HG03159 (cell line): ENCODE results near the gene NAT16.
A peak's percentile ranks its signal among the peaks of the same experiment; 100 is the strongest.
"Not testable (repeated sequence)": the region's sequence is repeated elsewhere in the genome, so short reads cannot be mapped to it uniquely, and the experiment has no call there.

Experiments used
- ATAC-seq: cut with Tn5 transposase; IDR thresholded peaks from one replicate; pipeline ENCODE4 v1.9.1; 2021; ENCODE audit warnings: mild to moderate bottlenecking, moderate library complexity; ENCODE audit not compliant: unreplicated experiment

NAT16 gene

DNA sequence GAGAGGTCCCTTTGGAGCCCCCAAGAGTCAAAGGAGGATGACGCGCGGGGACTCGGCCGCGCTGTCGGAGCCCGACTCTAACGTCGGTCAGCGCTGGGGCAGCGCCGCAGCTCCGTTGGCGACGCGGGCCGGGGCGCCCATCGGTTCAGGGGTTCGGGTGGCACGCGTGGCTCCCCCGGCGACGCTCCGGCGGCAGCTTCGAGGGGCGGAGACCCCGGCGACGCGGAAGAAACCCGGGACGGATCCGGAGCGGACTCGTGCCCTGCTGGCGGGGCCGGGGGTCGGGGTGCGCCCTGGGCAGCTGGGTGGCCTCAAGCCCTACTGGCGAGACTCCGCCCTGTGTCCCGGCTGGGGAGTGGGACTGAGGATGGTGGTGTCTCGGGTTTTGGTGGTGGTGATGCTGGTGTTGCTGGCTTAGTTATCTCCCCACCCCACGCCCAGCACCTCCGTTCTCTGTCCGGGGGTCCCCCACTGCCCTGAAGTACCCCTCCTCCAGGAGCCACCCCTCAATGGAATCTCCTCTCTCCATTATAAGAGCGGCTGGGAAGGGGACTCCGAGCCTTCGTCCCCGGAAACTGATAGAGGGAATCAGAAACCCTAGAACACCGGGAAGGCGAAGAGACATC lies at the start of gene NAT16:
Gene NAT16 (minus strand): TSS at position 164 of the 626 bp plus-strand sequence. CDS start 5,486 bp downstream, outside the sequence.
- ATAC-seq, result no peak

GRCh38 chr7:101226721-101227120 lies 46.6 kb upstream of the NAT16 start:
- ATAC-seq, result no peak

DNA sequence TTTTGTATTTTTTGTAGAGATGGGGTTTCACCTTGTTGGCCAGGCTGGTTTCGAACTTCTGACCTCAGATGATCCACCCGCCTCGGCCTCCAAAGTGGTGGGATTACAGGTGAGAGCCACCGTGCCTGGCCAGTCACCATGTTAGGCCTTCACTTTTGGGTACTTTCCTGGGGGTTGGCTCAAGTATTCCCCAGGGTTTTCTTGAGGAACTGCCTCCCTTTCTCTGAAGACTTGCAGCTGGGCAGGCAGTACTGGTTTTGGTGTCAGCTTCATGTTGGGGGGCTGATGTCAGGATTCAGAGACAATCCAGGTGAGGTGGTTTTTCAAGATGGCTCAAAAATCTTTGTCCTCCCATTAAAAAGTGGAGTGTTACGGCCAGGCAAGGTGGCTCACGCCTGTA lies 45.6 kb upstream of the NAT16 start:
- no peak for ATAC-seq

GRCh38 chr7:101223528-101223927 lies 43.4 kb upstream of the NAT16 start:
- no peak for ATAC-seq

- ATAC-seq, result no peak
Observed at GRCh38 chr7:101222275-101222830, 42.3 kb upstream of the NAT16 start.

DNA sequence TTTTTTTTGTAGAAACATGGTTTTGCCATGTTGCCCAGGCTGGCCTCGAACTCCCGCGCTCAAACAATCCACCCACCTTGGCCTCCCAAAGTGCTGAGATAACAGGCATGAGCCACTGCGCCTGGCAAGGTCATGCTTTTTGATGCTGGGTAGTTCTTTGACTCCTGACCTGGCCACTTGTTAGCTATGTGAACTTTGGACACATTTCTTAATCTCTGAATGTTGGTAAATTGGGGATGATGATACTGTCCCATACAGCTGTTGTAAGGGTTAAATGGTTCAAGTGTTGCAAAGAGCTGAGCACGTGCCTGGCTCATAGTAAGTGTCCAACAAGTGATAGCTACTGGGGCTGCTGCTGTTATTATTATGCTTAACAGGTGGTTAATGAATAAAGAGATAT lies 40.2 kb upstream of the NAT16 start:
- no peak for ATAC-seq

DNA sequence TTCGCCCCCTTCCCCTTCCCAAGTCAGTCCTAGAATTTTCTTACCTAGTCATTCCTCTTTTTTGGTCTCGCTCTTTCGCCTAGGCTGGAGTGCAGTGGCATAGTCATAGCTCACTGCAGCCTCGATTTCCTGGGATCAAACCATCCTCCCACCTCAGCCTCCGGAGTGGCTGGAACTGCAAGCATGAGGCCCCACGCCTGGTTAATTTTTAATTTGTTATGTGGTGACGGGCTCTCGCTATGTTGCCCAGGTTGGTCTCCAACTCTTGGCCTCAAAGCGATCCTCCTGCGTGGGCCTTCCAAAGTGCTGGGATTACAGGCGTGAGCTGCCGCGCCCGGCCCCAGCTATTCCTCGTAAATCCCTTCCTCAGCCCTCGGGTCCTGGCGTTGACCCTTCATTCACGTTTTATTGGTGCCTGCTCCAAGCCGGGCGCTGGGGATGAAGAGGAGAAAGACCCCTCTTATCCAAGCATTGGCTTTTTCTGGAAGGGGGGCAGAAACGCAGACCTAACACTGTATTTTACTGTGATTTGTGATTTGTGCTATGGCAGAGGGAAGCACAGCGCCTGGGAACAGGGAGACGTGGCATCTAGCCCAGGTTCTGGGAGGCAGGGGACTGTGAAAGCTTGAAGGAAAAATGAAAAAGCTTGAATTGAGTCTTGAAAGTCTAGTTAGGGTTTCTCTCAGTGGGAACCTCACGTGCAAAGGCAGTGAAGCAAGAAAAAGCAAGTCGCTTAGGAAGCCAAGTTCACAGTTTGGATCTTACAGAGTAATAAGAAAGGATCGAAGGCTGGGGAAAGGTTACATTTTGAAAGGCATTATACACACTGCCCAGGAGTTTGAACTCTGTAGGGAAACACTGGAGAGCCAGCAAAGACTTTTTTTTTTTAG lies 38.4 kb upstream of the NAT16 start:
- peak; percentile 8 for ATAC-seq

DNA sequence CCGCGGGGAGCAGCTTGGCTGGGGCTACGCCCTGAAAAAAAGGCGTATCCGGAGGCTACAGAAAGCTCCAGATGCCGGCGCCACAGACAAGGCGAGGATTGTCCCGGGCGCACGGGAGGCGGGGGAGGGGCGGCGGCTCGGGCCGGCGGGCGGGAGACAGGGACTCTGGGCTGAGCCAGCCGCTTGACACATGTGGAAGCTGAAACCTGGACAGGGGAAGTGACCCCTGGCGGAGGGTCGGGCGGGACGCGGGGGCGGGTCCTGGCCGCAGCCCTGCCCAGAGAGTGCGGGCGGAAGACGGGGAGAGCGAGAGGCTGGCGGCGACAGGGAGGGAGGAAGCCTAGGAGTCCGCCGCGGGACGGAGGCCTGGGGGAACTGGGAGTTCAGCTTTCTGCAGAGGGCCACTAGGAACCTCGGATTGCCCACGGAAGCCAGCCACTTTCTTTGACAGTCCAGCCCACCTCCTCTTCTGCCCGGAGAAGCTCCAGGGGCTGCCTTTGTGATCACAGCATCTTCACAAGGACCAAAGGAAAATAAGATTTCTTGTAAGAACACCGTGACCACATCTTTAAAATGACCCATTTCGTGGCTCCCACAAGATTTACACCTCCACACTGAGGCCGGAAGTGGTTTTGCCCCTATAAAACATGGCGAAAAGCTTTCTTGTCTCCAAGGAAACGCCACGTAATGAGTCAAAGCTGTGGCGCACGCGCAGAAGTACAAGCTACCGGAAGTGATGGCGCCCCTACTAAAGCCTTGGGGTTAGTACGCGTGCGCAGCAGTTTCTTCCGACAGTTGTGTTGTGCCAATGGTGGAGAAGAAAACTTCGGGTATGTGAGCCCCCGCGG lies 37.5 kb upstream of the NAT16 start, which contains the start of the genes PLOD3 and ZNHIT1:
Gene PLOD3 (minus strand): TSS at position 194 of the 848 bp plus-strand sequence. CDS start 307 bp downstream, outside the sequence.
Gene ZNHIT1 (plus strand): TSS at position 778 of the 848 bp plus-strand sequence. CDS start 31 bp downstream, at position 809.
- peak; percentile 56 for ATAC-seq

DNA sequence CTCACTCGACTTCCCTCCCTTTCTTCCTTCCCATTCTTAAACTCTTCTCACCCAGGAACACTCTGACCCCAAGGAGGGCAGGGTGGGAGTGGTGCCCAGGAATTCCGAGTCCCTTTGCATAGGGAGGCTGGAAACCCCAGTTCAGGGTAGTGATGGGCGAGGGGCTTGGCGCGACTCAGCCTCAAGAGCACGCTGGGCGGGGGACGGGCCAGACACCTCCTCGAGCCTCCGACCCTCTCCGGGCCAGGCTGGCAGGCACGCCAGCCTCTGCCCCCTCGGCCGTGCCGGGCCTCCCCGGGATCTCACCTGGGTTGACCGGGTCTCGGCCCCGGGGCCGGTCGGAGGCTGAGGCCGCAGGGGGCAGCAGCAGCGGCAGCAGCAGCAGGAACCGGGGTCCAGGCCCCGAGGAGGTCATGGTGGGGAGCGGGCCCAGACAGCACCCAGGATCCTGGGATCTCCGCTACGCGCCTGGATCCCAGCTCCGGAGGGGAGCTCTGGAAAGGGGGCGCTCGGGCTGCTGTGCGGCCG lies 36.8 kb upstream of the NAT16 start:
- peak; percentile 17 for ATAC-seq

DNA sequence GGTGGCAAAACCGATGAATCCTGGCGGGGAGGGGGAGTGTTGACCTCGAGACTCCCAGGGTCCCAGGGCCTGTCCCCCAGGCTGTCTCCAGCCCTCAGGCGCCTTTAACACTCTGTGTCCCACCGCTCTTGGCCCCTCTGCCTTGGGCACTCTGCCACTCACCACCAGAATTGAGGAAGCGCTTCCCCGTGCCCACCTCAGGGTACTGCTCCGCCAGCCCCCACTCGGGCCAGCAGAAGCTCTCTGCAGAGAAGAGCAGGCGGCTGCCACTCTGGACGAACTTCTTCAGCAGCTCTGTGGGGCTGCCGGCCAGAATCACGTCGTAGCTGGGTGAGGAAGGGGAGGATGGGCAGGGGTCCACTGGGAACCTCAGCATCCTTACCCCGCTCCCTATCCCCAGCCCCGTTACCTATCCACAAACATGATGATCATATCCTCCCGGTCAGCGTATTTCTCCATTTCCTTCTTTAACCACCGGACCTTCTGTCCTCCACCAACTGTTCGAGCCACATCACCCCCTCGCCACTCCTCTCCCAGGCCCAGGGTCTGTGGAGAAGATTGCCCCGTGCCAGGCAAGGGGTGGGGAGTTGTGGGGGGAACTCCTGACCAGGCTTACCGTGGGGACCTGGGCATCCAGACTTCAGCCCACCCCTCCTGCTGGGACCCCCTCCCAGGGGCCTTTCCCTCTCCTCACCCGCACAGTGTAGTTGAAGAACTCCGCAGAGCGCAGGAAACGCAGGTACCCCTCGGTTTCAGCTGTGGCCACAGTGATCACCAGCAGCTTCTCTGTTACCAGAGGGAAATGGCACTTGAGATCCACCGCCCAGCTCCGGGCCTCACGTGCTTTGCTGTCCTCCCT lies 36.1 kb upstream of the NAT16 start:
- ATAC-seq, result no peak

GRCh38 chr7:101212014-101212413 lies 31.9 kb upstream of the NAT16 start:
- ATAC-seq, result no peak

GRCh38 chr7:101211501-101211900 lies 31.4 kb upstream of the NAT16 start:
- no peak for ATAC-seq

GRCh38 chr7:101210143-101210542 lies 30.1 kb upstream of the NAT16 start:
- no peak for ATAC-seq

- no peak for ATAC-seq
Observed at GRCh38 chr7:101208794-101209193, 28.7 kb upstream of the NAT16 start.

GRCh38 chr7:101207459-101207858 lies 27.4 kb upstream of the NAT16 start:
- no peak for ATAC-seq

- ATAC-seq, result no peak
Observed at GRCh38 chr7:101206665-101207042, 26.6 kb upstream of the NAT16 start.

DNA sequence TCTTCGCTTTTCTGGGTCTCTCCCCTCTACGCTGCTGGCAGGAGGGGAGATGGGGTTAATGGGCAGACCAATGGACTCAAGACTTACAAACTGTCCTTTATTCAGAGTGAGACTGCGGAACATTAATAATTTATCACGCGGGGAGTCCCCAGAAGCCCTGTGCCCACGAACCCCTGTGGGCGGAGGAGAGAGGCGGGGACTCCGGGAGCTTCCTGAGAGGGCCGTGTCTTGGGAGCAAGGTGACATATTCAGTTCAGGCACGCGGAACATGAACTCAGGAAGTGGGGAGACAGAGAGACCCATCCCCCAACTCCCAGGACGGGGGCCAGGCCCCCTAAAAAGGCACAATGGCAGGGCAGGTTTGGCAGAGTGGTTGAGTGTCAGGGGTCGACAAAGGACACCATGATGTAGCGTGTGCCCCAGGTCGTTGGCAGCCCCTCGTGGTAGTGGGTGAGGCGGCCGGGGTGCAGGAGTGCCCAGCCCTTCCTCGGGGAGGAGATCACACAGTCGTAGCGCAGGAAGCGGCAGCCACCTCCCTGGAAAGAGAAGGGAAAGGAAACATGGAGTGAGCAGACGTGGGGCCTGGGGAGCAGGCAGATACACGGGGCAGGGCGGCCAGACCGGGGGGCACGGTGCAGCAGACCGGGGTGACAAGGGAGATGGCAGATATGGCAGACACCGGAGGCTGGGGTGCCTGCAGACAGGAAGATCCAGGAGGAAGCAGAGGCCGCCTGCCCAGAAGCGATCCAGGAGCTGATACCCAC lies 26.0 kb upstream of the NAT16 start:
- no peak for ATAC-seq

DNA sequence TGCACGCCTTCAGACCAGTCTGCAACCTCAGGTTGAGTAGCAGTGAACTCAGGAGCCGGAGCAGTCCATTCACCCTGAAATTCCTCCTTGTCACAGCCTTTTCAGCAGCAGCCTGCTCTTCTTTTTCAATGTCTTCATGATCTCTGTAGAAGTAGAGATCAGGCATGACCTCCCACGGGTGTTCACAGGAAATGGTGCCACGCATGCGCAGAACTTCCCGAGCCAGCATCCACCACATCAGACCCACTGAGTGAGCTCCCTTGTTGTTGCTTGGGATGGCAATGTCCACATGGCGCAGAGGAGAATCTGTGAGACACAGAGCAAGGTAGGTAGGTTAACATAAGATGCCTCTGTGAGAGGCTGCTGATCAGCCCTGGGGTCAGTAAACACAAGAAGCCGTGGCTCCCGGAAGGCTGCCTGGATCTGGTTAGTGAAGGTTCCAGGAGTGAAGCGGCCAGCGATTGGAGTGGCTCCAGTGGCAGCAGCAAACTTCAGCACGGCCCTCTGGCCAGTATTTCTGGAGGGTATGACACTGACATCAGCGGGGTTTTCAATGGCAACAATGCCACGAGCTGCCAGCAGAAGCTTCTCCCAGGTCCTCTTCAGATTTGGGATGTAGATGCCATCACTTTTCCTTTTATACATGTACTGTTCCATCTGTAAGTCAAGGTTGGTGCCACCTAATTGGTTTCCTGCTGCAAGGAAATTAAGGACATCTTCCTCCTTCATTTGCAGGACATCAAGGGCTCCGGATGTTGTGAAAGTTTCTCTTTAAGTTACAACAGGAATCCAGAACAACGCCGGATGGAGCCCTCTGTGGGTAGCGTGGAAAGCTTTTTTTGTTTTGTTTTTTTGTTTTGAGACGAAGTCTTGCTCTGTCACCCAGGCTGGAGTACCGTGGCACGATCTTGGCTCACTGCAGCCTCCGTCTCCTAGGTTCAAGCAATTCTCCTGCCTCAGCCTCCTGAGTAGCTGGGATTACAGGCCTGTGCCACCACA lies 23.9 kb upstream of the NAT16 start:
- ATAC-seq, result not testable (repeated sequence)
